Epidermal melanocyte (primary cell): ENCODE results near the gene CTXN1.

Experiments used
- DNase-seq: peaks from one replicate; pipeline ENCODE4 v3.0.0; 2011; ENCODE audit warnings: low spot score; ENCODE audit not compliant: insufficient read length

Gene CTXN1

DNA sequence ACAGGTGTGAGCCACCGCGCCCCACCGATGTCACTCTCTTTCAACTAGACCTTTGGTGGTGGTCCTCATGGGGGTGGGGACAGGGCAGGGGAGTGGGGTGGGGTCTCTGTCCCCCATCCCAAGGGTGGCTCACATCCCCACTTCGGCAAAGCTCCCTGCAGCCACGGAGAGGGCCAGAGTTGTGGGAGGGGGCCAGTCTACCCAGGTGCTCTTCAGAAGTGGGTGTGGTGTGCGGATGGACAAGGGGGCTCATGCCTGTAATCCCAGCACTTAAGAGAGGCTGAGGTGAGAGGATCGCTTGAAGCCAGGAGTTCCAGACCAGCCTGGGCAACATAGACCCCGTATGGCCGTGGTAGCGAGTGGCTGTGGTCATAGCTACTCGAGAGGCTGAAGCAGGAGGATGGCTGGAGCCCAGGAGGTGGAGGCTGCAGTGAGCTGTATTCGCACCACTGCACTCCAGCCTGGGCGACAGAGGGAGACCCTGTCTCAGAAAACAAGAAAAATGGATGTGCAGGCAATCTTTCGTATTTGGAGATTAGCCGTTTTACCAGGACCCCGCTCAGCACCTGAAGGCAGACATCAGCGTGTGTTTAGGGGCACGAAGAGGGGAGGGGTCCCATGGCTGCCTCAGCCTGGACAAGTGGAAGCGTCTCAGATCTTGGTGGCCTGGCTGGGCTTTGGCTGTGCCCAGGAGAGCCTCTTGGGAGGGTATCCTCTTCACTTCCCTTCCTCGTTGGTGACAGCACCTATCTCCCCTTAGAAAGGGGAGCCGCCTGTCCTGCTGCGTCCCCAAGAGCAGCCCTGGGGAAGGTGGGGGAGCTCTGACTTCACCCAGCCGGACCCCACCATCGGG is 10.5 kb downstream of the CTXN1 start:
- DNase-seq = no peak

GRCh38 chr19:7914598-7915045 is 11.3 kb downstream of the CTXN1 start, which contains the start of gene TGFBR3L:
TGFBR3L (plus strand) TSS chr19:7914830.
- no peak for DNase-seq

DNA sequence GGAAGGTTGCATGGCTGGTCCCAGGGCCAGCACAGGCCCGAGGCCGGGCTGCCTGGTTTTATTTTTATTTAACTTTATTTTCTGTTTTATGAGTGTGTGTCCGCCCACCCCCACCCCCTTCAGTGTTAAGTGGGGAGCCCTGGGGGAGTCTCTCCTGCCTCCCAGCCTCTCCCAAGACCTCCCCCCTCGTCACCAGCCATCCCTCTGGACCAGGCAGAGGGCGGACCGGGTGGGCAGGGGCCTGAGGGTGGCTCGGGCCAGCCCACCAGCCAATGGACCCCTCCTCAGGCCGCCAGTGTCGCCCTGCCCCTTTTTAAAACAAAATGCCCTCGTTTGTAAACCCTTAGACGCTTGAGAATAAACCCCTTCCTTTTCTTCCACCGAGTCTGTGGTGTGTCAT is 11.8 kb downstream of the CTXN1 start:
- DNase-seq = no peak

GRCh38 chr19:7913652-7914051 is 12.3 kb downstream of the CTXN1 start:
- no peak for DNase-seq

DNA sequence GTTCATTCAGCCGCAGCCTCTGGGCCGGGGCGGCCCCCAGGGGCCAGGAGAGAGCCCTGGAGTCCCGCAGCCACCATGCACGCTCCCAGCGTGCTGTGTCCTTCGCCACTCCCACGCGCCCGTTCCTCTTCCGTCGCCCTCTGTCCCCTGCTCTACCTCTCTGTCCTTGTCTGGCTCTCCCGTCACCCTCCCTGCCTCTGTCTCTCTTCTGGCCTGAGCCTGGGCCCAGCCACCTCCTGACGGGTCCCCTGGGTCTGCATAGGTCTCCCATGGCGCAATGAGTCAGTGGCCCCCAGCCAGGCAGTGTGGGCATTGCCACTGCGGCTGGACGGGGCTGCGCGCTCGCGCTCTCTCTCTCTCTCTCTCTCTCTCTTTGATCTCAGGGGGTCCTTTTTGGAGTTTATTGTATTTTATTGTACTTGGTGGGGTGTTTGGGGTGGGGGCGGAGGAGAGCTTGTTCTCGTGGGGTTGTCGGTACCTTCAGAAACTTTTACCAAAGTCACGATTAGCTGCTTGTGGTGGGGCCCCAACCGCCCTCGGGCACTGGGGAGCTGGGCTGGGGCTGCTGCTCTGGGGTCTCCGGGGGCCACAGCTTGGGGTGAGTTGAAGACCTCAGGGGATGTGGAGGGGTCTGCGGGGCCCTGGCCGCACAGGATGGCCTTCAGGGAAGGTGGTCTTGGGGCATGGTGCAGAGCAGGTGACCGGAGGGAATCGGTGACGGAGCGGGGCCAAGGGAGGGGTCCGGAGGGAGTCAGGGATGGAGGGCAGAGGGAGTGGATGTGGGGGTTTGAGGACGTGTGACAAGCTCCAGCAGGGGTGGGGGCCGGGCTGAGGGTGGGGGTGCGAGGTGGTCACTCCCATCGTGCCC is 13.0 kb downstream of the CTXN1 start:
- no peak for DNase-seq

- DNase-seq = no peak
These were observed 13.7 kb downstream of the CTXN1 start for GRCh38 chr19:7912144-7912696.

GRCh38 chr19:7911508-7912143 is 14.3 kb downstream of the CTXN1 start:
- DNase-seq = no peak

DNA sequence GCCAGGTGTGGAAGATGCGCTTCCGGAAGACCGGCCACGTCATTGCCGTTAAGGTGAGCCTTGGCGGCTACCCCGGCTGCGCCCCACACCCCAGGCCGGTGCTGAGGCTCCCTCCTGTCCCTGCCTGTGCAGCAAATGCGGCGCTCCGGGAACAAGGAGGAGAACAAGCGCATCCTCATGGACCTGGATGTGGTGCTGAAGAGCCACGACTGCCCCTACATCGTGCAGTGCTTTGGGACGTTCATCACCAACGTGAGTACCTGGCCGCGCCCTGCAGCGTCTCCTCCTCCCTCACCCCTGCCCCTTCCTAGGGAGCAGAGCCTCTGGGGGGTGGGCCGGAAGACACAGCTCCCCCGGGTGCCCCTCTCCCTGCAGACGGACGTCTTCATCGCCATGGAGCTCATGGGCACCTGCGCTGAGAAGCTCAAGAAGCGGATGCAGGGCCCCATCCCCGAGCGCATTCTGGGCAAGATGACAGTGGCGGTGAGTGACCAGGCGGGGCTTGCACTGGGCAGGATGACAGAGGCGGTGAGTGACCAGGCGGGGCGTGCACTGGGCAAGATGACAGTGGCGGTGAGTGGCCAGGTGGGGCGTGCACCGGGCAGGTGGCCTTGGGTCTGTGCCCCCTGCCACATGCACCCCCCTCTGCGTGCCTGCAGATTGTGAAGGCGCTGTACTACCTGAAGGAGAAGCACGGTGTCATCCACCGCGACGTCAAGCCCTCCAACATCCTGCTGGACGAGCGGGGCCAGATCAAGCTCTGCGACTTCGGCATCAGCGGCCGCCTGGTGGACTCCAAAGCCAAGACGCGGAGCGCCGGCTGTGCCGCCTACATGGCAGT is 15.4 kb downstream of the CTXN1 start:
- DNase-seq = no peak

DNA sequence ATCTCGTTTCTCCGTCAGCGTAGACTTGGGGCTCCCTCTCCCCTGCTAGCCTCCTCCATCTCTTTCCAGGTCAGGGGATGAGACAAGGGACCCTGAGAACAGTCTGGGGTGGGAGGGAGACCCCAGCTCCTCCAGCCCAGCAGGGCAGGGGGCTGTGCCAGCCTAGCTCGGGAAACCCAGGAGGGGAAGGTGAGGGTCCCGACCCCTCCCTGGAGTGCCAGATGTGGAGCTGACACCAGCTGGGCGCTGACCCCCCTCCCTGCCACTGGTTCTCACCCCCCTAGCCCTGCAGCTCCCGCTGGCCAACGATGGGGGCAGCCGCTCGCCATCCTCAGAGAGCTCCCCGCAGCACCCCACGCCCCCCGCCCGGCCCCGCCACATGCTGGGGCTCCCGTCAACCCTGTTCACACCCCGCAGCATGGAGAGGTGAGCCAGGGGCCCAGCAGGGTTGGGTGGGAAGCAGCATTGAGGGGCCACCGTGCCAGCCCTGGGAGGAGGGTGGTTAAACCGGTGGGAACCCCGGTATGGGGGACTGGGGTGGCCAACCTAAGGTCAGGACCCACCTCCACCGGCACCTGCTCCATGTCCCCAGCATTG is 16.4 kb downstream of the CTXN1 start:
- DNase-seq = no peak

DNA sequence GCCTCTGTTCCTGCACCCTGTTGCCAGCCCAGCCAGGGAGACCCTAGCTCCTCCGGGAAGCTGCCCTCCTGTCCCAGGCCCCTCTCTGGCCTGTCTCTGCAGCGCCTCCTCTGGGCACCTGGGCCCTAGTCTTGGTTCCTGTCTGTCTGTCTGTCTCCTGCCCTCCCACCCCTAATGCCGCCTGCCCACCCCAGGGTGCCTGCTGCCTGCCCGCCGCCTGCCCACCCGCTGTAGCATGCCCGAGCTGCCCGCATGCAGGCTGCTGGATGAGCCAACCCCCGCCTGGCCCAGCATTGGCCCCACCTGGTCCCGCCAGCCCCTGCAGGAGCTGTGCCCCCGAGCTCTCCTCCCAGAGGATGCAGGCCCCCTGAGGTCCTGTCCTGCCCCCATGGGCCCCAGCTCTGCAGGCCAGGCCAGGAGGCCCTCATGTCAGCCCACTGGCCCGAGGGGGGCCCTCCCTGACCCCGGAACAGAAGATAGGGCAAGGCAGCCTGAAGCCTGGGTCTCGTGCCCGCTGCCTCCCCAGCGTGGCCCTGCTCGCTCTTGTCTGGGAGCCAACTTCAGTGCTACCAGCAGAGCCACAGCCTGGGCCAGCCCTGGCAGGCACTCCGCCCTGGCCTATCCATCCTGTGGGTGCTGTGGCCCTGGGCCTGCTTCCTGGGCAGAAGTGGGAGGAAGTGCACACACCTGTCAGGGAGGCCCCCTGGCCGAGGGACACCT is 17.0 kb downstream of the CTXN1 start:
- no peak for DNase-seq

DNA sequence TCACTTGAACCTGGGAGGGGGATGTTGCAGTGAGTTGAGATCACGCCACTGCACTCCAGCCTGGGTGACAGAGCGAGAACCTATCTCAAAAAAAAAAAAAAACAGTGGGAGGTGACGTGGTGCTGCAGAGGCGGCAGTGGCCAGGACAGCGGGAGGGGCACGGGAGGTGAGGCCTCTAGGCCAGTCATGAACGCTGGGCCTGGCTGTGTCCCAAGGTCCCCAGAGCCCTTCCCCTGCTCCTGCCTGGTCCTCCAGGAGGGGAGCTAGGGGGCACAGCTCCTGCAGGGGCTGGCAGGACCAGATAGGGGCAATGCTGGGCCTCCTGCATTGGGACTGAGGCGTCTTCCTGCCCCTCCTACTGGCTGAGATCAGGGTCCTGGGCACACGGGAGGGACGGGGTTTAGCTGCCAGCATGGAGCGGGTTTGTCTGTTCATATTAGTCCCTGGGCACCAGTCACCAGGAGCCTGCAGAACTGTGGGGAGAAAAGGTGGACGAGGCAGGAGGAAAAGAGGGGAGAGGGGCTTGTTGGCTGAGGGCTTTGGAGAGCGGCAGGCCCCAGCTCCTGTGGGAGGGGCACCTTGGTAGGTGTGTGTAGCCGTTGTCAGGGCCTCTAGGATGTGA is 17.7 kb downstream of the CTXN1 start:
- DNase-seq = no peak

DNA sequence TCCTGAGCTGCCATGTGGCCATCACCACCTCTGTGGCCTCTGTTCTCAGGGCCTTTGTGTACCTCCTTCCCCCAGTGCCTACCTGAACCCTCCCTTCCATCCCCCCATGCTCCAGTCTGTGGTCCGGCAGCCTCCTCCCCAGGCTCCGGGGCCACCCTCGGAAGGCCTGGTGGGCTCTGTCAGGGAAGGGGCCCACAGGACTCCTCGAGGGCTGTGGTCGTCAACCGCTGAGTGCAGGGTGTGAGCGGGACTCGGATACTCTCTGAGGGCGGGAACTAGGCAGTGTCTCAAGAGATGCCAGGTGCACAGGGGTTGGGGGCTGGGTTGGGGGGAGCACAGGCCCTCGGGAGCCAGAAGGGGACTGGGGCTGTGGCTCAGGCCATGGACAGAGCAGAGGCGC is 18.4 kb downstream of the CTXN1 start:
- DNase-seq = no peak

DNA sequence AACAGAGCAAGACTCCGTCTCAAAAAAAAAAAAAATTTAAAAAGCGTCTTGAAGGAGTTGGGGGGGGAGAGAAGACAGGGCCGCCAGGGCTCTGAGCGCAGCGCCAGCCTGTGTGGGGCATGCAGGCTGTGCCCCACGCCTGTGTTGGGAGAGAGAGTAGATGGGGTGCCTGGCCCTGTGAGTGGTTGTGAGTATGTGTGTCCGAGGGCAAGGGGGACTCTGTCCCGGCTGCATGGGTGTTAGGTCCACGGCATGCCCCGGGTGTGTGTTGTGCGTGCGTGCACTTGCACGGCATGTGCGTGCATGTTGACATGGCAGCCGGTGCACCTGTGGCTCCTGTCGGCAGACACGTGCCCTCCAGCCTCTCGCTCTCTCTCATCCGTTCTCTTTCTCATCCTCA is 18.8 kb downstream of the CTXN1 start:
- DNase-seq = no peak

DNA sequence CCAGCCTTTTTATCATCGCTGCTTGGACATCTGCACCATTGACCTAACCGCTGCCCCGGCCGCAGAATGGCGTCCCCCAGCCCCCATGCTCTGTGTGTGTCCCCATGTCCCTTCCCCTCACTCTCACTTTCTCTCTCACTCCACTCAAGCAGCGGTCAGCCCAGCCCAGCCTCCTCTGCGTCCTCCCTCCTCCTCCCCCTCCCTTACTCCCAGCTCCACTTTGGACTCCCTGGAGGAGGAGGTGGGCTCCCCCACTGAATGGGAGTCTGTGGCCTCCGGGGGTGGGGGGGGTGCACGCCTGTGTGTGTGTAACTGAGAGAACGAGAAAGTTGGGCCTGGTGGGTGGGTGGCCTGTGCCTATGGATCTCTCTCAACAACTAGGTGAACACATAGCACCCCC is 20.1 kb downstream of the CTXN1 start:
- no peak for DNase-seq

- DNase-seq = no peak
These were observed 20.7 kb downstream of the CTXN1 start for GRCh38 chr19:7905268-7905667.

DNA sequence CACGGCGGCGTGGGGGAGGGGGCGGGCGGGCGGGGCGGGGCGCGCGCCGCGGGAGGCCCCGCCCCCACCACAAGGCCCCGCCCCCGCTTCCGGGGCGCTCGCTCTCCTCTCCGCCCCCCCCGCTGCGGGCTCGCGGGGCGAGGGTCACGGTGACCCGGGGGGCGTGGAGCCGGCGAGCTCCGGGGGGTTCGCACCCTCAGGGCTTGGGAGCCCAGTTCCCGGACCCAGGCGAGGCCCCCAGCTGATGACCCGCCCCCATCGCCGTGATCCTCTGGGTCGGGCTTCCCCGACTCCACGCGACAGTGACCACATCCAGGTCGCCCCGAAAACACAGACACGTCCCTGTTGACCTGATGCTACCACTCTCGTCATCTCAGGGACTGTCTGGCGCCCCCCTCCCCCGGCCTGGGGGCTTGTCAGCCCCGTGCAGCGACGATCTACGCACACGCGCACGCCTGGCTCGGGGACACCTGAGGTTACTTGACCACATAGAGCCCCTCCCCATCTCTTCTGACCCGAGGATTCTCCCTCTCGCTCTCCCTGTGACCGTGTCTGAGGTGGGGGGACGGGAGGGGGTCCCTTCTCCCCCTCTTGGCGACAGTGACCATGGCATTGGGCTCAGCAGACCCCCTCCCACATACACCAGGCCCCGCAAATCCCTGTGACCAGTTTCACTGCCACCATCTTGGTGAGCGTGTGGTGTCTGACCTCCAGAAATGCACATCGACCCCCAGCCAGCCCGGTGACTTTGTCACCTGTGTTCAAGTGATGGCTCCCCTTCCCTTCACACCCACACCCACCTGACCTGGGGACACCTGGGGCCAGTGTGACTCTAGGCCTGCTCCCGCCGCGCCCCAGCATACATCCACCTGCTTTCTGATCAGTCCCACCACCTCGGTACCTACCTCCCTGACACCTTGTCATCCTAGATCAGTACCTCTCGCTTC is 21.6 kb downstream of the CTXN1 start:
- DNase-seq = peak; percentile 58

DNA sequence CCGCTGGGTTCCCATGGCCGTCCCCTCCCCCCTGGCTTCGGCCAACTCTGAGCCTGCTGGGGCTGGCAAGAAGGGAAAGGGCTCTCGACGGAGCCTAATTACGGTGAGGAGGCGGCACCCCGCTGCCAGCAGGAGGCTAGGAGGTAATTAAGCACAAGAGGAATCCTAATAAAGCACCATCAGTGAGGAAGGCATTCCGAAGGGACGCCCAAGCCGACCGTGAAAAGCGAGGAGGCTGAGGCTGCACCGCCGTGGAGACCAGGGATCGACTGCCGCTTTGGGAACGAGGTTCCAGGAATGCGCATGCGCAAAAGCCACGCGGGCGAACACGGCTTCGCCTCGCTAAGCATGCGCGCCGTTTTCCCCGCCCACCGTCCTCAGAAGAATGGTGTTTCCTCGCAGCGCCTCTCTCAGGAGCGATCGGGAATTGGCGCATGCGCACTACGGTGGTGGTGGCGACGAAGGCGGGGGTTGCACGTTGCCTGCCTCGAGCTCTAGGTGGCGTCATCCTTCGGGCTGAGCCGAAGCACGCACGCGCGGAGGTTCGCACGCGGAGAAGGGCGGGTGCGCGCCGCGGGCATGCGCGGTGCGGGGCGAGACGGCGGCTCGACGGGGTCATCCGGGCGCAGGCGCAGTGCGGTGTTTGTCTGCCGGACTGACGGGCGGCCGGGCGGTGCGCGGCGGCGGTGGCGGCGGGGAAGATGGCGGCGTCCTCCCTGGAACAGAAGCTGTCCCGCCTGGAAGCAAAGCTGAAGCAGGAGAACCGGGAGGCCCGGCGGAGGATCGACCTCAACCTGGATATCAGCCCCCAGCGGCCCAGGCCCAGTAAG is 22.5 kb downstream of the CTXN1 start, which contains the start of gene MAP2K7:
Gene MAP2K7, plus strand, starts transcription at position 634 of the 830 bp plus-strand sequence. Its CDS starts 68 bp downstream, at position 702.
- peak; percentile 98 for DNase-seq
